ENCODE results near the gene SDC1.

- TF ChIP-seq CTCF (IDR thresholded peaks at IDR 0.05): no peak
- TF ChIP-seq POLR2A (IDR thresholded peaks at IDR 0.05): no peak
- TF ChIP-seq POLR2AphosphoS5 (IDR thresholded peaks at IDR 0.05): no peak
- TF ChIP-seq EP300 (IDR thresholded peaks at IDR 0.05; ENCODE audit: low read depth): no peak
These were observed 50.5 kb downstream of the SDC1 start for GRCh38 chr2:20174410-20174809.
